Sigmoid colon (tissue), 7 donors: ENCODE data around the gene KRTAP1-3. TPM values are rescaled to one million over a fixed set of nuclear protein-coding genes. Genes with fewer than 3 reads are reported as not detected.
"Not testable (repeated sequence)": the region's sequence is repeated elsewhere in the genome, so short reads cannot be mapped to it uniquely, and the experiment has no call there.

Experiments
- DNase-seq: peaks from one replicate; pipeline ENCODE4 v3.0.0-alpha.2; 2019
- H3K27ac ChIP-seq, 4 donors: fragments of 200-600 bp; sonication (generic); one replicate each; pipeline ENCODE4 v1.5.1; 2016 to 2019; ENCODE audit warnings: mild to moderate bottlenecking in 1 of 4
- H3K27me3 ChIP-seq, 3 donors: fragments of 200-600 bp; sonication (generic); one replicate each; pipeline ENCODE4 v1.5.1; 2019; ENCODE audit warnings: mild to moderate bottlenecking in 1 of 3
- H3K36me3 ChIP-seq, 4 donors: fragments of 200-600 bp; sonication (generic); one replicate each; pipeline ENCODE4 v1.5.1; 2016 to 2019
- H3K4me1 ChIP-seq, 4 donors: fragments of 200-600 bp; sonication (generic); one replicate each; pipeline ENCODE4 v1.5.1; 2017 to 2019
- H3K4me3 ChIP-seq, 4 donors: fragments of 200-600 bp; sonication (generic); one replicate each; pipeline ENCODE4 v1.5.1; 2017 to 2019; ENCODE audit warnings: mild to moderate bottlenecking in 2 of 4, moderate library complexity in 1 of 4
- H3K9me3 ChIP-seq, 4 donors: fragments of 200-600 bp in 3 of 4; sonication (generic) in 3 of 4; one replicate each; pipeline versions ENCODE4 v1.5.1 to v1.6.1; 2013 to 2019
- CTCF ChIP-seq, 4 experiments: fragments of 450-650 bp in 3 of 4; fragments of 200-600 bp in 1 of 4; IDR thresholded peaks; one replicate each; pipeline ENCODE4 v1.5.1; 2016 to 2019; ENCODE audit warnings: antibody characterized with exemption in 4 of 4, mild to moderate bottlenecking in 3 of 4, moderate library complexity in 2 of 4
- EP300 ChIP-seq, 4 donors: sonication (generic); formaldehyde crosslinking; IDR thresholded peaks; one replicate each; pipeline ENCODE4 v1.6.1; 2017; ENCODE audit warnings: antibody characterized with exemption in 4 of 4
- POLR2A ChIP-seq, 2 donors: fragments of 450-650 bp; IDR thresholded peaks; one replicate each; pipeline ENCODE4 v1.6.1; 2016; ENCODE audit warnings: antibody characterized with exemption in 2 of 2, mild to moderate bottlenecking in 2 of 2, moderate library complexity in 2 of 2
- POLR2AphosphoS5 ChIP-seq, 4 donors: sonication (generic); formaldehyde crosslinking; IDR thresholded peaks; one replicate each; pipeline ENCODE4 v1.6.1; 2017; ENCODE audit warnings: antibody characterized with exemption in 4 of 4
- WGBS, 2 donors: extraction: QIAGEN DNeasy Blood & Tissue Kit; methylation state at CpG; one replicate each; pipeline ENCODE4 v1.1.7; 2013; 5-methylcytosine and 5-hydroxymethylcytosine counted together
- intact Hi-C: fragments of 100-400 bp; cut with DNase I; formaldehyde crosslinking; loops from one replicate; pipeline ENCODE4 v1.15.1; 2023
- polyA plus RNA-seq, 3 donors: library from polyadenylated mRNA; stranded (reverse); fragments of 200-250 nt; gene quantifications; one replicate each; pipeline ENCODE4 v1.2.3, GENCODE V29; 2013
- total RNA-seq, 4 donors: library from RNA; depleted of rRNA; stranded (reverse); fragments of >200 nt; gene quantifications; one replicate each; pipeline ENCODE4 v1.1.0, GENCODE V29; 2016
- donor health status: healthy with polysubstance abuse.
- donor health status: Bipolar disorder and iron deficiency.
- donor health status: healthy.

KRTAP1-3 gene
- total and polyA plus RNA-seq, 7 donors: not detected

DNA sequence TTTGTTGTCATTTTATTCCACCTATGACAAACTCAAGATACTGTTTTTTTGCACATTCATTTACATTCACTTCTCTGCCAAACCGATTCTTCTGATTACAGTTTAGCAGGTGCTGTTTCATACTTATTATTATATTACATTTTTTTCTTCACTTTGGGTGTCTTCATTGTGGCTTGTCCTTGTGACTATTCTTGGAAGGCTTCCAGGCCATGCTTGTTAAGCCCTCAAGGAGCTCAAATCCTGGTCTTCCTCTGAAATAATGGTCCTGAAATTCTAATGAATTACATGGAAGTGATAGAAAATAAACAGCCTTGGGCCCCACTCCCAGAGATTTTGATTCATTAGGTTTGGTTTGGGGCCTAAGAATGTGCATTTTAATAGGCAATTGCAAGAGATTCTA lies 29.6 kb upstream of the KRTAP1-3 start:
- intact Hi-C loops: no loop called here
- TF ChIP-seq POLR2A (IDR thresholded peaks at IDR 0.05) (no peak), POLR2AphosphoS5 (IDR thresholded peaks at IDR 0.05) (no peak), CTCF (IDR thresholded peaks at IDR 0.05) (no peak), EP300 (IDR thresholded peaks at IDR 0.05) (no peak)
- Histone ChIP-seq H3K27me3 (no peaks in the 10 kb centered on the region), H3K4me1 (peaks cover 0 to 20% (median 9%) of the 10 kb centered on the region in 4 donors), H3K27ac (no peak overlapping the region), H3K36me3 (no peaks in the 10 kb centered on the region), H3K9me3 (no peaks in the 10 kb centered on the region), H3K4me3 (no peak overlapping the region)
- no peak for DNase-seq
- 64 to 65% methylated on average over 1 of the region's 1 CpG for WGBS, 2 donors

DNA sequence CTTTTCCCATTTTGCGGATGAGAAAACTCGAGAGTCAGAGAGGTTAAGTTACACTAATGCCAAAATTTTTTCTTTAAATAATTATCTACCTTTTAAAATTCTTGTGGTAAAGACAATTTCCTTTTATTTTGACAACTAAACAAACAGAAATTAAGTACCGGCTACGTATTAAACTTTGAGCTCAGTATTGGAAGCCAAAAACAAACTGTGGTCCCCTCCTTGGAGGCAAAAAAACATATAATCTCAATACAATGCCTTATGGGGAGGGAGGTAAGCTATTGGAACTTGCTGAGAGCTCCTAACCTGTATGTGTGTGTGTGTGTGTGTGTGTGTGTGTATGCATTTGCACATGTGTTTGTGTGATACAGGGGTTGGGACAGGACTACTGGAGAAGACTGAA lies 28.8 kb upstream of the KRTAP1-3 start:
- no peak for TF ChIP-seq POLR2A (IDR thresholded peaks at IDR 0.05)
- no peak for TF ChIP-seq EP300 (IDR thresholded peaks at IDR 0.05)
- DNase-seq: no peak
- Histone ChIP-seq H3K4me1 (peaks cover 0 to 21% (median 9%) of the 10 kb centered on the region in 4 donors), H3K27ac (no peak overlapping the region), H3K27me3 (no peaks in the 10 kb centered on the region), H3K9me3 (no peaks in the 10 kb centered on the region), H3K36me3 (no peaks in the 10 kb centered on the region), H3K4me3 (no peak overlapping the region)
- 61 to 72% methylated on average over 4 of the region's 4 CpGs for WGBS, 2 donors
- intact Hi-C loops: no loop called here

GRCh38 chr17:41061964-41062363 lies 27.3 kb upstream of the KRTAP1-3 start:
- no peak for TF ChIP-seq EP300 (IDR thresholded peaks at IDR 0.05)
- TF ChIP-seq POLR2AphosphoS5 (IDR thresholded peaks at IDR 0.05): no peak
- no peak for TF ChIP-seq POLR2A (IDR thresholded peaks at IDR 0.05)
- no peak for TF ChIP-seq CTCF (IDR thresholded peaks at IDR 0.05)
- Histone ChIP-seq H3K9me3 (no peaks in the 10 kb centered on the region), H3K36me3 (no peaks in the 10 kb centered on the region), H3K27me3 (no peaks in the 10 kb centered on the region), H3K4me3 (no peak overlapping the region), H3K4me1 (peaks cover 0 to 21% (median 9%) of the 10 kb centered on the region in 4 donors), H3K27ac (no peak overlapping the region)
- DNase-seq: no peak
- 63 to 76% methylated on average over 1 of the region's 1 CpG for WGBS, 2 donors
- intact Hi-C loops: no loop called here

DNA sequence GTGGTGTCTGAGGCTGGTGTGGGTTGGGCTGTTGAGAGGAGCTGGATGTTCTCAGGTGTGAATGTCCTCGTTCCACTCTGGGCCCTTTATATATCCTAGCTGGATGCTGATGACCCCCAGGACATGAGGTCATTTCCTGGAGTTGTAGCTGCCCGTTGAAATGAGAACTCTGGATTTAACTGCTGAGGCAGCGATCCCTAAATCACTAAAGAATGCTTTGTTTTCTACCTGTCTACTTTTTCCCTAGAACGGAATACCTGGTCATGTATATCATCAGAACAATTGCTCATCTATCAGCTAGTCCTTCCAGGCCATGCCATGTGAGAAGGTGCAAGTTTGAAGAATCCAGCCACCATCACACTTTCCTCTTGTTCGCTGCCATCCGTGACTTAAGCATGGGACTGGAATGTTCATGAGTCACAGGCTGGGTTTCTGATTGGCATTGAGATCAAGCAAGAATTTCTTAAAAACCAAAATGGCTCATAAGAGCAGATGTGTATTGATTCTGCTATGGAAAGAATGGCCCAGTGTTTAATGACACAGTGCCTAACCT lies 25.5 kb upstream of the KRTAP1-3 start, which contains the start of gene KRTAP2-3:
Gene KRTAP2-3, minus strand, starts transcription at position 63 of the 553 bp plus-strand sequence. CDS start 64 bp downstream, outside the sequence.
- TF ChIP-seq EP300 (IDR thresholded peaks at IDR 0.05): no peak
- no peak for TF ChIP-seq CTCF (IDR thresholded peaks at IDR 0.05)
- no peak for TF ChIP-seq POLR2A (IDR thresholded peaks at IDR 0.05)
- TF ChIP-seq POLR2AphosphoS5 (IDR thresholded peaks at IDR 0.05): no peak
- intact Hi-C loops: no loop called here
- Histone ChIP-seq H3K27ac (no peak within 1 kb of the TSS), H3K9me3 (no peaks in the 10 kb centered on the region), H3K36me3 (no peaks in the 10 kb centered on the region), H3K4me1 (peaks cover 0 to 21% (median 9%) of the 10 kb centered on the region in 4 donors), H3K4me3 (no peak within 1 kb of the TSS), H3K27me3 (no peaks in the 10 kb centered on the region)
- WGBS, 2 donors: 69 to 70% methylated on average over 6 of the region's 6 CpGs
- no peak for DNase-seq

DNA sequence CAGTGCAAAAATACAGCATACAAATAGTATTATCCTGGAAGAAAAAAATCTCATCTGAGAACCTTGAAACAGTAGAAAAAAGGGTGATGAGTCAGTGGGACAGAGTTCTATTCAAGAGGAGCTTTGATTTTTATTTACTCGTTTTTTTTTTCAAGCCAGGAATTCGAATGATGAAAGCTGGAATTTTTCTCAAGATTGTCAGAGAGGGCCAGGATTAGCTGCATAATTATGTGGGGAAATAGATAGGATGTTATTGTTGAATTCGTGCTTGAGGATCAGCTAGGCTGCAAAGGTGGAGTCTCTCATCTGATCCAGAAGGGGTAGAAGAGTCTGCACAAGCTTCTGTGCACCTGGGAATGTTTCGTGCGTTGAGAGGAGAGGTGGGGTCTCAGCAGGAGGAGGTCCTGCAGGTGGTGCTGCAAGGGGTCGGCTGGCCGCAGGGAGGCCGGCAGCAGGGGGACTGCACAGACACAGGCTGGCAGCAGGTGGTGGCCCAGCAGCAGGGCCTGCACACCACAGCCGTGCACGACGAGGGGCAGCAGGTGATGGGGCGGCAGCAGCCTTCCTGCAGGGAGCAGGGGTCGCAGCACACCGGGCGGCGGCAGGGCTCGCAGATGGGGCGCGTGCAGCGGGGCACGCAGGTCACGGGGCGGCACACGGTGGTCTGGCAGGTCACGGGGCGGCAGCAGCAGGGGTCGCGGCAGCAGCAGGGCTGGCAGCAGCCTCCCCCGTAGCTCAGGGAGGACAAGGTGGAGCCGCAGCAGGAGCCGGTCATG lies 24.8 kb upstream of the KRTAP1-3 start:
- H3K4me1 ChIP-seq: peaks cover 0 to 21% (median 9%) of the 10 kb centered on the region in 4 donors
- H3K4me3 ChIP-seq, H3K9me3 ChIP-seq, DNase-seq, H3K36me3 ChIP-seq, intact Hi-C loops, H3K27me3 ChIP-seq, H3K27ac ChIP-seq: not testable (repeated sequence)
- WGBS, 2 donors: 39 to 53% methylated on average over 13 to 14 of the region's 31 CpGs
